GM12864 (cell line): ENCODE data around the gene ELK4.

Experiments
- DNase-seq: peaks from one replicate; pipeline ENCODE4 v3.0.0-alpha.2; 2011; ENCODE audit warnings: low read depth
- H3K4me3 ChIP-seq: 2 replicates; pipeline ENCODE4 v1.5.1; 2011; ENCODE audit warnings: mild to moderate bottlenecking, low read depth, low read length, control low read depth
- TF ChIP-seq, protein P1 (sequence below): IDR thresholded peaks from 2 replicates; pipeline ENCODE4 v1.5.1; 2011; ENCODE audit warnings: low read depth, mild to moderate bottlenecking, moderate library complexity, low read length, control low read depth, inconsistent platforms; ENCODE audit errors: missing control alignments

ELK4 gene

DNA sequence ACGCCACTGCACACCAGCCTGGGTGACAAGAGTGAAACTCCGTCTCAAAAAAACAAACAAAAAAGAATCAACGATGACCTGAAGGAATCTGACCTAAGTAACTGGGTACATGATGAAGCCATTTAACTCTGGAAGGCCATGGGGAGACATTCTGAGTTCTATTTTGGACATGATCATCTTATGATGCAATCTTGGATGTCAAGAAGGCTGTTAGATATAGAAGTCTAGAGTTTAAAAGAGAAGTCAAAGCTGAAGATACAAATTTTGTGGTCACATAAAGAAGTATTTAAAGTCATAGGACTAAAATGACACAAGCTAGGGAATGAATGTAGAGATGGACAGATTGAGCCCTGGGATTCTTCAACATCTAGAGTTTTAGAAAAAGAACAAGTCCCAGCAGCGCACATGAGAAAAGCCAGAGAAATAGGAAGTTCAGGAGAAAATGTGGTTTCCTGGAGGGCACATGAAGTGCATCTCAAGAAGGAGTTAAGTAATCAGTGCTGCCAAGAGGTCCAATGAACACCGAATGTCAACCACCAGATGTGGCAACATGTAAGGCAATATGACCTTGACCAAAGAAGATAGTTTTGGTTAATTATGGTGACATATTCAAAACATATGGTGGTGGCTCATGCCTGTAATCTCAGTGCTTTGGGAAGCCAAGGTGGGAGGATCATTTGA is 26.8 kb downstream of the ELK4 start:
- H3K4me3 ChIP-seq = no peak overlapping the region
- DNase-seq = no peak
- TF ChIP-seq, protein P1, sequence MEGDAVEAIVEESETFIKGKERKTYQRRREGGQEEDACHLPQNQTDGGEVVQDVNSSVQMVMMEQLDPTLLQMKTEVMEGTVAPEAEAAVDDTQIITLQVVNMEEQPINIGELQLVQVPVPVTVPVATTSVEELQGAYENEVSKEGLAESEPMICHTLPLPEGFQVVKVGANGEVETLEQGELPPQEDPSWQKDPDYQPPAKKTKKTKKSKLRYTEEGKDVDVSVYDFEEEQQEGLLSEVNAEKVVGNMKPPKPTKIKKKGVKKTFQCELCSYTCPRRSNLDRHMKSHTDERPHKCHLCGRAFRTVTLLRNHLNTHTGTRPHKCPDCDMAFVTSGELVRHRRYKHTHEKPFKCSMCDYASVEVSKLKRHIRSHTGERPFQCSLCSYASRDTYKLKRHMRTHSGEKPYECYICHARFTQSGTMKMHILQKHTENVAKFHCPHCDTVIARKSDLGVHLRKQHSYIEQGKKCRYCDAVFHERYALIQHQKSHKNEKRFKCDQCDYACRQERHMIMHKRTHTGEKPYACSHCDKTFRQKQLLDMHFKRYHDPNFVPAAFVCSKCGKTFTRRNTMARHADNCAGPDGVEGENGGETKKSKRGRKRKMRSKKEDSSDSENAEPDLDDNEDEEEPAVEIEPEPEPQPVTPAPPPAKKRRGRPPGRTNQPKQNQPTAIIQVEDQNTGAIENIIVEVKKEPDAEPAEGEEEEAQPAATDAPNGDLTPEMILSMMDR = no peak

DNA sequence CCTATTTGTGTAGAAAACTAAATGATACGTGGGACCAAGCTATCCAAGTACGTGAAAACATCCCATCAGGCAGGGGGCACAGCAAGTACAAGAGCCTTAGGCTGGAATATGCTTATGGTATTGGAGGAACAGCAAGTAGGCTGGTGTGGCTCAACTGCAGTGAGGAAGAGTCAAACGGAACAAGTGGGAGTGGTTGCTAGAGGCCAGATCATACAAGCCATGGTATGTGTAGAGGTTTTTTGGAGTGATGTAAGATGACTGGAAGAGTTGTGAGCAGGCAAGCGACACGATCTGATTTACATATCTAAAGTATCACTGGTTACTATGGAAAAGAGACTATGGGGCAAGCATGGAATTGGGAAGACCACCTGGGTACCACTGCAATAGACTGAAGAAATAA is 27.8 kb downstream of the ELK4 start:
- TF ChIP-seq, protein P1 = no peak
- DNase-seq = no peak
- H3K4me3 ChIP-seq = no peak overlapping the region

DNA sequence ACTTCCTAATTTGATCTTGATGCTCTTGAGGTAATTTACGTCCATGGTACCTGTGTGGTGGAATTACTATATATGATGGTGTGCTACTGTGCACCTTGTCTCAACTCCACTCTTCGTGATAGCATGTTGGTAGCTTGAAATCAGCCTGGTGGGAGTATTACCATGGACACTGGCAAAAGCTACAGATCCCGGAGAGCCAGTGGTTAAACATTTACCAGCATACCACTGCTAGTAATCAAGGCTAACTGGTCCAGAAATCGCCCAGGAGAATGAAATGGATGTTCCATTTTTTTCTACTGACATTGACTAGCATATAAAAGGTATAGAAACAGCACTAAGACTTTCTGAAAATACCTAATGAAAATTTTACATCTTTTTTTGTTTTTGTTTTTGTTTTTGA is 30.6 kb downstream of the ELK4 start:
- DNase-seq = no peak
- TF ChIP-seq, protein P1 = no peak
- H3K4me3 ChIP-seq = no peak overlapping the region

DNA sequence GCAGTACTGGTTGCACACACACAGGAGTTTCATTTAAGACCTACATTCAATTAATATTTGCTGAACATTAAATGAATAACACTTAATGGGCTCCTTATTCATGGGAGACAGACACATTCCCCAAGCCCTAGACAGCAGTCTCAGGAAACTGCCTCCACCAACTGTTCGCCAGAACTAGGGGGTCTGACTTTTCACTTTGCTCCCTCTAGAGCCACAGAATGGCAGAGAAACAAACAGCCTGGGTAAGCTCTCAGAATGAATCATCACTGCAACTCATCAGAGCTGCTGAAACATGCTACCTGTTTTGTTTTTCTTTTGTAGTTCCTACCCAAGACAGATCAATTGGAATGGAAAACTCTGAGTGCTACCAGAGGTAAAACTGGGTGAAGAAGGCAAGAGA is 31.7 kb downstream of the ELK4 start:
- TF ChIP-seq, protein P1 = peak; percentile 34
- H3K4me3 ChIP-seq = no peak overlapping the region
- no peak for DNase-seq

DNA sequence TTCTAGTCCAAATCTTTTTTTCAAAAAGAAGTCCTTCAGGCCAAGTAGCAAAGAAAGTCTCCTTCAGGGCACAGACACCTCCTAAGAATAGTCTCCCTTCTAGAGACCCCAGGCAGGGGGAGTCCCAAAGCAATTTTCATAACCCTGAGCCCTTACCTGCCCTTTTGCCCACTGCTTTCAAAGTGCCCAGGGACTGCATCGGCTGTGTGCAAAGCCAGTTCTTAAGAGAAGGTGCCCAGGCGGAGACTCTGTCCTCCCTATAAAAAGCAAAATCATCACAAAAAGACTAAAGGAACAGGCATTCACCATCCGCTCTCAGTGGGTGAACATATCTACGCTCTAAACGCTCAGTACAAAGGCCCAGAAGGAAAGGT is 32.2 kb downstream of the ELK4 start:
- DNase-seq = no peak
- H3K4me3 ChIP-seq = no peak overlapping the region
- TF ChIP-seq, protein P1 = no peak

DNA sequence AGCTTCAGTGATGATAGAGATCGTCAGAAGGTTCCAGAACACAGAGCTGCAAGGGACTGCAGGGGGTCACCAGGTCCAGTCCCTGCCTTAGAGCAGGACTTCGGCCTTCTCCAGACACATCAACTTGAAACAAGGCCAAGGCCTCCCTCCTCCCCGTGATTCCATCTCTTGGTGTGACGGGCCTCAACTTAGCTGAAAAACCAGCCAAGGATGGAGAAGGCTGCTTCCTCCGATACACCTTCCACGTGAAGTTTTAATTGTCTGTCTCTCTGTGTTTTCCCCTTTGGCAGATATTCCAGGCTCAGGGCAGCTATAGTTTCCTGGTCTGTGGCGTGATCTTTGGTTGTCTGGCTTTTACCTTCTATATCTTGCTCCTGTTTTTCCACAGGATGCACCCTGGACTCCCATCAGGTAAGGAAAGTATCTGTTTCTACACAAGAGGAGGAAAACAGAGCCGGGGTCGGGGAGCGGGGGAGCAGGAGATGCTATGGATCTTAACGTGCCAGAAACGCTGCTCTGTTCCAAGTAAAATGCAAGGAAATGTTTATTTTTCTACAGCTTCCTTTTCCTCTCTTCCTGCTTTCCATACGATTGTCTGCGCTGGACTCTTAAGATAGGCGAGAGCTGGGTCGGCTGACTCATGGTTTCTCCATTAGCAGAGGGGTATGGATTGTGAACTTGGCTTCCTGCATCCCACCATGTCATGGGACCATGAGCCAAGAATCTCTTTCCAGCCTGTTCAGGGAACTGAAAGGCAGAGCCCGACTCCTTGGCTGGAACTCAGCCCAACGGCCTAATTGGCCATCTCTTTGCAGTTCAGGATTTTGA is 32.8 kb downstream of the ELK4 start:
- no peak for DNase-seq
- H3K4me3 ChIP-seq = no peak overlapping the region
- TF ChIP-seq, protein P1 = no peak

DNA sequence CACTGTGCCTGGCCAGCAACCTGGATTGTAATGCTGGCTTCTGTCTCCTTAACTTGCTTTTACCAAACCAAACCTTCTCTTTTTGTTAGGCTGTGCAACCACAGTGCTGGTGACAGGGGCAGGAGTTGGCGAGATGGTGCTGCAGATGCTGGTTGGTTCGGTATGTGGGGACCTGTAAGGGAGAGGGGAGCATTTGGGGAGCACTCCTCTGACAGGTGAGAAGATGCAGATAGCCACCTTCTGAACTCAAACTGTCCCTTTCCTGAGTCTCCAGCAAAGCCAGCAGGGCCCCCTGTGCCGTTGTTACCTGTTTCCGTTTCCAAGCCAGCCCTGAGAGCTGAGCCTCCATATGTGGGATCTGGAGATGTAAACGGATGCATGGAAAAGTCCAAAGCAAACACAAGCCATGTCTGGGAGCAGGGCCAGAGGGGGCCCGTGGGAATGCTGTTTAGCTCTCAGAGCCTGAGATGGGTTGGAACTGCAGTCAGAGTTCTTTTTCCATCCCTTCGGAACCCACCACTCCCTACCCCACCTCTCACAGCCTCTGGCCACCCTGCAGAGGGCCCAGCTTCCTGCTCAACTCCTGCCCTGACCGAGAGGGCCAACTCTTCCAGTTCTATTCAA is 34.0 kb downstream of the ELK4 start:
- TF ChIP-seq, protein P1 = no peak

More for the DNA sequence above, 34.0 kb downstream of the ELK4 start:
- DNase-seq = no peak
- no peak overlapping the region for H3K4me3 ChIP-seq
